K562 (cell line): ENCODE results near the gene UBE2S. TPM values are rescaled to one million over a fixed set of nuclear protein-coding genes. Genes with fewer than 3 reads are reported as not detected.
A peak's percentile ranks its signal among the peaks of the same experiment; 100 is the strongest.

Experiments used
- ELF2 ChIP-seq: fragments of 250-450 bp; sonication (Bioruptor Pico); IDR thresholded peaks from 2 replicates; pipeline ENCODE4 v1.5.0; 2021; ENCODE audit warnings: mild to moderate bottlenecking
- EP400 ChIP-seq: fragments of 450-650 bp; IDR thresholded peaks from 2 replicates; pipeline ENCODE4 v1.6.1; 2017; ENCODE audit warnings: antibody characterized with exemption, mild to moderate bottlenecking, moderate library complexity
- HCFC1 ChIP-seq: IDR thresholded peaks from 2 replicates; pipeline ENCODE4 v1.6.1; 2012; ENCODE audit warnings: low read depth, low read length, improper control_type of control experiment
- KDM2B ChIP-seq: fragments of 250-450 bp; sonication (Bioruptor Pico); IDR thresholded peaks from 2 replicates; pipeline ENCODE4 v1.8.0; 2021; ENCODE audit warnings: mild to moderate bottlenecking, moderate library complexity
- MCM5 ChIP-seq: fragments of 450-650 bp; IDR thresholded peaks from 2 replicates; pipeline ENCODE4 v1.6.1; 2016; ENCODE audit warnings: low read depth
- PHF20 ChIP-seq: fragments of 450-650 bp; IDR thresholded peaks from 2 replicates; pipeline ENCODE4 v1.6.1; 2018; ENCODE audit not compliant: partially characterized antibody
- PHF8 ChIP-seq: fragments of 200-600 bp; sonication (generic); IDR thresholded peaks from 2 replicates; pipeline ENCODE4 v1.6.1; 2012; ENCODE audit warnings: mixed run types, mild to moderate bottlenecking, inconsistent platforms, low read length, moderate library complexity, borderline replicate concordance
- POLR2AphosphoS5 ChIP-seq: IDR thresholded peaks from 2 replicates; pipeline ENCODE4 v1.6.1; 2011; ENCODE audit warnings: mild to moderate bottlenecking, low read depth, low read length, moderate library complexity; ENCODE audit not compliant: control insufficient read depth, insufficient read depth
- SAP30 ChIP-seq: fragments of 200-600 bp; sonication (generic); IDR thresholded peaks from 2 replicates; pipeline ENCODE4 v1.6.1; 2012; ENCODE audit warnings: borderline replicate concordance, low read depth, mild to moderate bottlenecking, moderate library complexity, low read length, control low read depth, inconsistent platforms; ENCODE audit not compliant: insufficient read depth, poor library complexity, severe bottlenecking
- SMARCC2 ChIP-seq: fragments of 450-650 bp; IDR thresholded peaks from 2 replicates; pipeline ENCODE4 v1.6.1; 2017; ENCODE audit warnings: antibody characterized with exemption, moderate library complexity, mild to moderate bottlenecking, low read depth
- TFAM ChIP-seq: fragments of 250-450 bp; sonication (Bioruptor Pico); conservative IDR thresholded peaks from 2 replicates; pipeline ENCODE4 v1.5.0; 2021; ENCODE audit warnings: mild to moderate bottlenecking, moderate library complexity
- ZNF121 ChIP-seq: sonication (generic); formaldehyde crosslinking; conservative IDR thresholded peaks from 2 replicates; pipeline ENCODE4 v1.8.0; 2022; ENCODE audit warnings: missing genetic modification reagents
- ZNF3 ChIP-seq: fragments of 250-450 bp; sonication (Bioruptor Pico); IDR thresholded peaks from 2 replicates; pipeline ENCODE4 v1.5.0; 2021; ENCODE audit warnings: mild to moderate bottlenecking, moderate library complexity
- ZNF507 ChIP-seq: conservative IDR thresholded peaks from 2 replicates; pipeline ENCODE4 v1.6.1; 2017; ENCODE audit warnings: missing genetic modification characterization, missing compliant biosample characterization
- ZNF584 ChIP-seq: fragments of 200-800 bp; sonication (Bioruptor generic); IDR thresholded peaks from 2 replicates; pipeline ENCODE4 v1.6.1; 2016; ENCODE audit warnings: low read depth, mild to moderate bottlenecking, missing genetic modification characterization, missing compliant biosample characterization
- ZNF644 ChIP-seq: fragments of 200-800 bp; sonication (Bioruptor generic); IDR thresholded peaks from 2 replicates; pipeline ENCODE4 v1.6.1; 2016; ENCODE audit warnings: low read depth, missing genetic modification characterization, missing compliant biosample characterization
- ZNF717 ChIP-seq: fragments of 250-450 bp; sonication (Bioruptor Pico); IDR thresholded peaks from 2 replicates; pipeline ENCODE4 v1.5.0; 2021
- ZNF785 ChIP-seq: fragments of 250-450 bp; sonication (Bioruptor Pico); IDR thresholded peaks from 2 replicates; pipeline ENCODE4 v1.4.0; 2020; ENCODE audit warnings: mild to moderate bottlenecking
- polyA plus RNA-seq, 8 experiments: library from polyadenylated mRNA; depleted of rRNA in 4 of 8; stranded (reverse) in 5 of 8; unstranded in 3 of 8; fragments of >200 nt; fragmentation: Nextera tagmentation in 2 of 8; fragmentation: Illumina TruSeq in 1 of 8; extraction: Ambion mirVana in 2 of 8; extraction: Trizol in 1 of 8; gene quantifications; 2 replicates each; pipeline versions ENCODE4 v1.2.1 to v1.2.3, GENCODE V29; 2011 to 2014; ENCODE audit warnings: inconsistent platforms in 1 of 8, missing spikeins in 1 of 8
- total RNA-seq, 7 experiments: library from RNA; depleted of rRNA in 6 of 7; stranded (reverse); fragments of >200 nt in 6 of 7; fragmentation: Illumina TruSeq in 2 of 7; extraction: Trizol in 2 of 7; gene quantifications; 2 replicates each; pipeline versions ENCODE4 v1.2.1 to v1.2.3, GENCODE V29; 2011 to 2021; ENCODE audit warnings: low replicate concordance in 1 of 7
- TF ChIP-seq, protein P1 (sequence below), 2 experiments: fragments of 450-650 bp in 1 of 2; sonication (generic) in 1 of 2; formaldehyde crosslinking in 1 of 2; IDR thresholded peaks; 2 replicates each; pipeline versions ENCODE4 v1.7.1 to v1.9.0; 2016 to 2022; ENCODE audit warnings: inconsistent platforms in 1 of 2, mild to moderate bottlenecking in 1 of 2, missing genetic modification reagents in 1 of 2
- TF ChIP-seq, protein P2 (sequence below): fragments of 450-650 bp; formaldehyde crosslinking; IDR thresholded peaks from 2 replicates; pipeline ENCODE4 v1.4.0; 2022; ENCODE audit warnings: missing genetic modification characterization

UBE2S gene
- total and polyA plus RNA-seq, 9 of the 15 experiments (the other 6 are each of a cell fraction or from before 2014, with no cell fraction given), result 1.5 to 1,305 (median 157) TPM

GRCh38 chr19:55434356-55434919, 26.9 kb upstream of the UBE2S start (continued):
- TF ChIP-seq, protein P1, sequence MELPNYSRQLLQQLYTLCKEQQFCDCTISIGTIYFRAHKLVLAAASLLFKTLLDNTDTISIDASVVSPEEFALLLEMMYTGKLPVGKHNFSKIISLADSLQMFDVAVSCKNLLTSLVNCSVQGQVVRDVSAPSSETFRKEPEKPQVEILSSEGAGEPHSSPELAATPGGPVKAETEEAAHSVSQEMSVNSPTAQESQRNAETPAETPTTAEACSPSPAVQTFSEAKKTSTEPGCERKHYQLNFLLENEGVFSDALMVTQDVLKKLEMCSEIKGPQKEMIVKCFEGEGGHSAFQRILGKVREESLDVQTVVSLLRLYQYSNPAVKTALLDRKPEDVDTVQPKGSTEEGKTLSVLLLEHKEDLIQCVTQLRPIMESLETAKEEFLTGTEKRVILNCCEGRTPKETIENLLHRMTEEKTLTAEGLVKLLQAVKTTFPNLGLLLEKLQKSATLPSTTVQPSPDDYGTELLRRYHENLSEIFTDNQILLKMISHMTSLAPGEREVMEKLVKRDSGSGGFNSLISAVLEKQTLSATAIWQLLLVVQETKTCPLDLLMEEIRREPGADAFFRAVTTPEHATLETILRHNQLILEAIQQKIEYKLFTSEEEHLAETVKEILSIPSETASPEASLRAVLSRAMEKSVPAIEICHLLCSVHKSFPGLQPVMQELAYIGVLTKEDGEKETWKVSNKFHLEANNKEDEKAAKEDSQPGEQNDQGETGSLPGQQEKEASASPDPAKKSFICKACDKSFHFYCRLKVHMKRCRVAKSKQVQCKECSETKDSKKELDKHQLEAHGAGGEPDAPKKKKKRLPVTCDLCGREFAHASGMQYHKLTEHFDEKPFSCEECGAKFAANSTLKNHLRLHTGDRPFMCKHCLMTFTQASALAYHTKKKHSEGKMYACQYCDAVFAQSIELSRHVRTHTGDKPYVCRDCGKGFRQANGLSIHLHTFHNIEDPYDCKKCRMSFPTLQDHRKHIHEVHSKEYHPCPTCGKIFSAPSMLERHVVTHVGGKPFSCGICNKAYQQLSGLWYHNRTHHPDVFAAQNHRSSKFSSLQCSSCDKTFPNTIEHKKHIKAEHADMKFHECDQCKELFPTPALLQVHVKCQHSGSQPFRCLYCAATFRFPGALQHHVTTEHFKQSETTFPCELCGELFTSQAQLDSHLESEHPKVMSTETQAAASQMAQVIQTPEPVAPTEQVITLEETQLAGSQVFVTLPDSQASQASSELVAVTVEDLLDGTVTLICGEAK (IDR thresholded peaks at IDR 0.05), result no peak
- TF ChIP-seq, protein P1 (CRISPR knock-in tag; IDR thresholded peaks at IDR 0.05), result no peak
- no peak for TF ChIP-seq EP400
- TF ChIP-seq ZNF507 (tag), result no peak
- no peak for TF ChIP-seq SMARCC2
- peak; percentile 25 for TF ChIP-seq PHF20
- TF ChIP-seq ZNF584 (CRISPR knock-in tag), result no peak
- TF ChIP-seq ZNF121 (CRISPR knock-in tag), result peak; percentile 34; the same call in 1 of the 2 replicates
- TF ChIP-seq ZNF644 (tag), result no peak
- no peak for TF ChIP-seq TFAM (CRISPR knock-in tag)
- TF ChIP-seq ELF2 (CRISPR knock-in tag), result no peak
- TF ChIP-seq ZNF717 (CRISPR knock-in tag), result no peak
- no peak for TF ChIP-seq KDM2B (CRISPR knock-in tag)
- TF ChIP-seq HCFC1, result no peak
- no peak for TF ChIP-seq SAP30
- no peak for TF ChIP-seq PHF8
- no peak for TF ChIP-seq ZNF785 (CRISPR knock-in tag)
- no peak for TF ChIP-seq MCM5
- TF ChIP-seq, protein P2, sequence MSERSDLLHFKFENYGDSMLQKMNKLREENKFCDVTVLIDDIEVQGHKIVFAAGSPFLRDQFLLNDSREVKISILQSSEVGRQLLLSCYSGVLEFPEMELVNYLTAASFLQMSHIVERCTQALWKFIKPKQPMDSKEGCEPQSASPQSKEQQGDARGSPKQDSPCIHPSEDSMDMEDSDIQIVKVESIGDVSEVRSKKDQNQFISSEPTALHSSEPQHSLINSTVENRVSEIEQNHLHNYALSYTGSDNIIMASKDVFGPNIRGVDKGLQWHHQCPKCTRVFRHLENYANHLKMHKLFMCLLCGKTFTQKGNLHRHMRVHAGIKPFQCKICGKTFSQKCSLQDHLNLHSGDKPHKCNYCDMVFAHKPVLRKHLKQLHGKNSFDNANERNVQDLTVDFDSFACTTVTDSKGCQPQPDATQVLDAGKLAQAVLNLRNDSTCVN (CRISPR knock-in tag), result peak; percentile 35; the same call in 1 of the 2 replicates
- TF ChIP-seq ZNF3 (CRISPR knock-in tag), result no peak
- TF ChIP-seq POLR2AphosphoS5, result no peak
